ENCODE measurements around the gene TTLL10. TPM values are rescaled to one million over a fixed set of nuclear protein-coding genes. Genes with fewer than 3 reads are reported as not detected.
"Not testable (repeated sequence)": the region's sequence is repeated elsewhere in the genome, so short reads cannot be mapped to it uniquely, and the experiment has no call there.

TTLL10 gene
- total RNA-seq, 2 donors from 2014 or later, result not detected

DNA sequence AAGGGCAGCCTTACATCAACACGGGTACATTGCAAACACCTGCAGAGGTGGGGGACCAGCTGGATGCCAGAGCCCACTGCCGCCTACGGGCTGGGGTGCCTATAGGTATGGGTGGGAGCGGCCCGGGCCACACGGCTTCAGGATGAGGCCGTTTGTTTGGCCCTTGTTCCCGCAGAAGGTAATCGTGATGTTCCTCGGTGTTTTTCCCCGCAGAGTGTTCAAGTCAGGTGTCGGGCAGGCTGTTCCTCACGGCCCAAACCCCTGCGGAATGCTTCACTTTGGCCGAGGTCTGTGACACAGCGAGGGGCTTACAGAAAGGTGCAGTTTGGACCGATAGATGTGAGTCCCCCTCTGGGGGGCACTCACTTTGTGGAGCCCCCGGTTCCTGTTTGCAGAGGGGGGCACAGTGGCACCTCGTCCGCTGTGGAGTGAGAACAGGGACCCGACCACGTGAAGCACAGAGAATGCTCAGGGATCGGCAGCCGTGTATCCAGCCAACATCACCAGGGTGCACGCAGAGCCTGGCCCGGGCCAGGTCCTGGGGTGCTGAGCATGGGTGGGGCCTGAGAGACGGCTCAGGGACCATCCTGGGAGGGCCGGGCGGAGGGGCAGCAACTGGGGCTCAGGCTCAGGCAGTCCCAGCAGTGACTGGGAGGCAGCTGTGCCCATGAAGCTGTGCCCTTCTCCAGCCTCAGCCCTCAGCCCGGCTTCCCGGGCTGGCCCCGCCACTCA, 453 bp upstream of the TTLL10 start:
- TF ChIP-seq, protein P1, sequence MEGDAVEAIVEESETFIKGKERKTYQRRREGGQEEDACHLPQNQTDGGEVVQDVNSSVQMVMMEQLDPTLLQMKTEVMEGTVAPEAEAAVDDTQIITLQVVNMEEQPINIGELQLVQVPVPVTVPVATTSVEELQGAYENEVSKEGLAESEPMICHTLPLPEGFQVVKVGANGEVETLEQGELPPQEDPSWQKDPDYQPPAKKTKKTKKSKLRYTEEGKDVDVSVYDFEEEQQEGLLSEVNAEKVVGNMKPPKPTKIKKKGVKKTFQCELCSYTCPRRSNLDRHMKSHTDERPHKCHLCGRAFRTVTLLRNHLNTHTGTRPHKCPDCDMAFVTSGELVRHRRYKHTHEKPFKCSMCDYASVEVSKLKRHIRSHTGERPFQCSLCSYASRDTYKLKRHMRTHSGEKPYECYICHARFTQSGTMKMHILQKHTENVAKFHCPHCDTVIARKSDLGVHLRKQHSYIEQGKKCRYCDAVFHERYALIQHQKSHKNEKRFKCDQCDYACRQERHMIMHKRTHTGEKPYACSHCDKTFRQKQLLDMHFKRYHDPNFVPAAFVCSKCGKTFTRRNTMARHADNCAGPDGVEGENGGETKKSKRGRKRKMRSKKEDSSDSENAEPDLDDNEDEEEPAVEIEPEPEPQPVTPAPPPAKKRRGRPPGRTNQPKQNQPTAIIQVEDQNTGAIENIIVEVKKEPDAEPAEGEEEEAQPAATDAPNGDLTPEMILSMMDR (IDR thresholded peaks at IDR 0.05), result no peak
- H3K36me3 ChIP-seq, result no peaks in the 10 kb centered on the region
- no peaks in the 10 kb centered on the region for H3K9me3 ChIP-seq
- H3K27me3 ChIP-seq (replicated peaks; ENCODE audit: insufficient read depth), result no peaks in the 10 kb centered on the region
- H3K27ac ChIP-seq, result no peak overlapping the region
- ATAC-seq (ENCODE audit: insufficient number of reproducible peaks, low FRiP score, low read depth) (no peak), DNase-seq (ENCODE audit: low spot score) (no peak)
- H3K4me3 ChIP-seq, result no peak overlapping the region
- H3K4me1 ChIP-seq (ENCODE audit: control insufficient read depth in 1 of 2, low read depth in 2 of 2), result no peaks in the 10 kb centered on the region

GRCh38 chr1:1175221-1176062, 1.8 kb downstream of the TTLL10 start:
- Histone ChIP-seq H3K27ac (no peak overlapping the region), H3K36me3 (no peaks in the 10 kb centered on the region), H3K27me3 (replicated peaks; ENCODE audit: insufficient read depth) (no peaks in the 10 kb centered on the region), H3K4me1 (ENCODE audit: control insufficient read depth in 1 of 2, low read depth in 2 of 2) (no peaks in the 10 kb centered on the region), H3K4me3 (no peak overlapping the region), H3K9me3 (no peaks in the 10 kb centered on the region)
- DNase-seq (ENCODE audit: low spot score), result no peak
- no peak for ATAC-seq (ENCODE audit: insufficient number of reproducible peaks, low FRiP score, low read depth)
- TF ChIP-seq, protein P1 (IDR thresholded peaks at IDR 0.05), result no peak

GRCh38 chr1:1176063-1176761, 2.5 kb downstream of the TTLL10 start:
- not testable (repeated sequence) for H3K9me3 ChIP-seq; H3K4me1 ChIP-seq (ENCODE audit: control insufficient read depth in 1 of 2, low read depth in 2 of 2); ATAC-seq (ENCODE audit: insufficient number of reproducible peaks, low FRiP score, low read depth); H3K36me3 ChIP-seq; H3K27me3 ChIP-seq (replicated peaks; ENCODE audit: insufficient read depth); H3K27ac ChIP-seq; DNase-seq (ENCODE audit: low spot score); H3K4me3 ChIP-seq

GRCh38 chr1:1176931-1177330, 3.3 kb downstream of the TTLL10 start:
- TF ChIP-seq, protein P1 (IDR thresholded peaks at IDR 0.05), result no peak
- no peaks in the 10 kb centered on the region for H3K4me1 ChIP-seq (ENCODE audit: control insufficient read depth in 1 of 2, low read depth in 2 of 2)
- no peaks in the 10 kb centered on the region for H3K36me3 ChIP-seq
- DNase-seq (ENCODE audit: low spot score) (no peak), ATAC-seq (ENCODE audit: insufficient number of reproducible peaks, low FRiP score, low read depth) (no peak)
- H3K27me3 ChIP-seq (replicated peaks; ENCODE audit: insufficient read depth), result no peaks in the 10 kb centered on the region
- H3K9me3 ChIP-seq, result no peaks in the 10 kb centered on the region
- no peak overlapping the region for H3K4me3 ChIP-seq
- no peak overlapping the region for H3K27ac ChIP-seq

GRCh38 chr1:1177452-1178206, 3.9 kb downstream of the TTLL10 start:
- TF ChIP-seq, protein P1 (IDR thresholded peaks at IDR 0.05), result no peak
- ATAC-seq (ENCODE audit: insufficient number of reproducible peaks, low FRiP score, low read depth) (no peak), DNase-seq (ENCODE audit: low spot score) (no peak)
- no peak overlapping the region for H3K4me3 ChIP-seq
- H3K27me3 ChIP-seq (replicated peaks; ENCODE audit: insufficient read depth), result no peaks in the 10 kb centered on the region
- H3K27ac ChIP-seq, result no peak overlapping the region
- no peaks in the 10 kb centered on the region for H3K36me3 ChIP-seq
- no peaks in the 10 kb centered on the region for H3K9me3 ChIP-seq
- no peaks in the 10 kb centered on the region for H3K4me1 ChIP-seq (ENCODE audit: control insufficient read depth in 1 of 2, low read depth in 2 of 2)
